MV-4-11 (cell line): ENCODE measurements around the gene FMNL3.
A peak's percentile ranks its signal among the peaks of the same experiment; 100 is the strongest.
"Not testable (repeated sequence)": the region's sequence is repeated elsewhere in the genome, so short reads cannot be mapped to it uniquely, and the experiment has no call there.

ENCODE experiments used
- DNase-seq: peaks from one replicate; lab custom pipeline; 2025; lab: John Stamatoyannopoulos, UW

The FMNL3 gene

DNA sequence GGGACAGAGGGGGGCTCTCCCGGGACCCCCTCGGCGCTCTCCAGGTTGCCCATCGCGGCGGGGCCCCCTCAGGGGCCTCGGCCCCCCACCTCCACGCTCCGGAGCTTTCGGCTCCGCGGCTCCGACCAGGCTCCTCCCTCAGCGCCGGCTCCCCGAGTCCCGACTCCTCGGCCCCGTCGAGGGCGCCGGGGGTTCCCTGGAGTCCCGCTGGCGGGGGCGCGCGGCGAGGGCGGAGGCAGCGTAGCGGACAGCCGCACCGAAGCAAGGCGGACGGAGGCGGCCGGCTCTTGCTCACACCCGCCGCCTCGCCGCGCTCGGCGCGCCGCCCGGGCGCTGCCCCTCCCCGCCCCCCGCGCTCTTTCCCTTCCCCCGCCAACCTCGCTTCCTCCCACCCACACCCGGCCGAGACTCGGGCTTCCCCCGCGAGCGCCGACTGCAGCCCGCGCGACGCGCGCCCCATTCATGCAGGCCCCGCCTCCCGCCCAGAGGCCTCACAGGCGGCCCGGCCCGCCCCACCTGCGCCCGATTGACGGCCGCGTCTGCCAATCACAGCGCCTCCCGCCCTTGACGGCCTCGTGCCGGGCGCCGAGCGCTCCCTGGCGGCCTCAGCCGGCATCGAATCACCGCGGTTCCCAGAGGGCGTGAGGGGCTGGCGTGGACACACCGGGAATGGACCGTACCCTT, at the start of gene FMNL3:
FMNL3 (minus strand) TSS at position 278 of the 684 bp plus-strand sequence; CDS start at position 53, 225 bp downstream.
- peak; percentile 88 for DNase-seq

- no peak for DNase-seq
Observed at GRCh38 chr12:49750996-49751393, 43.8 kb upstream of the FMNL3 start.

DNA sequence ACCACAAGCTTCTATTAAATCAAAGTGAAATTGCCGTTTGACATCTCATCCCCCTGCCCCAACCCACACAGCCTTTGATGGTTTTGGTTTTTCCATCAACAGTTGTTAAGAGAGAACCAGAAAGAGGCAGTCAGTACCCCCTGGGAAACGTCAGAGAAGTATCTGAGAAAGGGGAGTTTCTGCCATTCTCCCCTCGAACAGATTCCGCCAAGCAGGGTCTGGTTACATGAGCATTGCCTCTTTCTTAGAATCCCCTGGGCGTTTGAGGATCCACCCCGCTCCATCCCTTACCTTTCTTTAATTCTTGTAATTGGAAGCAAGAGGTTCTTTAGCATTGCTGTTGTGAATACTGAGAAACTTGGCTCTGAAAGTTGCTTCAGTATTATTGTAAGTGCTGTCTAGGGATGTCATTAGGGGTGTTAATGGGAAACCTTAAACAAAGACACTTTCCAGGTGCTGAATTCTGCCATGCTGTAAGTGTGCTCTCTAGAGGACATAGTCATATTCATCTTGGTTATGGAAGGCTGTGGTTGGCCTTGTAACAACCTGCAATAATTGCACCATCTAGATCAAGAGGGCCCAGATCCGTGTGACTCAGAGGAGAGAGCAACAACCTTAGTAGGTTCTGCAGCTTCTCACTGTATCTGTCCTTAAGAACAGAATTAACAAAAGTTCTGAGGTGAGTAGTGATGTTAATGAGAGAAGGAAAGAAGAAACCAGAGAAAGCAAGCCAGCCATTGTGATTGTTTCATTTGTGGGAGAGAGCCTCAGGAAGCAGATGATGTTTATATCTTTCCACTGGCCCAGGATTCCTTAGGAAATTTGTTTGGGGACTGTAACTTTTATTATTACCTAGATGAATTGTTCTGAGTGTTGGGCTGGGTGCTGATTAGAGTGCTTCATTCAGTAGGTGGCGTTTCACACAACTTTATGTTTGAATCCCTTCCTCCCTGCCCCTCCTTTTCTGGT, 43.1 kb upstream of the FMNL3 start:
- peak; percentile 77 for DNase-seq

GRCh38 chr12:49748800-49749199, 41.6 kb upstream of the FMNL3 start:
- no peak for DNase-seq

DNA sequence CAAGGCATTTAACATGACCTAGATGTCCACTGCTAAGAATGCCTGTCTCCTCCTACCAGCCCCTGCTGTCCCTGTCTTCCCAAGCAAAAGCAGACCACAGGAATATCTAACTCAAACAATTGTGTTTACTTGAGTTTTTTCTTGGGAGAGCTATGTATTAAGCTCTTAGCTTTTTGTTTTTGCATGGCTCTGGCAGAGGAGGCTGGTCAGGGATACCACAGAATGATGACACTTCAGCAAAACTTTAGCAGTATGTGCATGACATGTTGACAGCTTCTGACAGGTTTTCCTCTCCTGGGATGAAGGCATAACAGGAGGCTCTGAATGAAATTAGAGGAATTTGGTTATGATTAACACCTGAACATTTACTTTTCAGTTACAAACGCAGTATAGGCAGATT, 41.1 kb upstream of the FMNL3 start:
- no peak for DNase-seq

DNA sequence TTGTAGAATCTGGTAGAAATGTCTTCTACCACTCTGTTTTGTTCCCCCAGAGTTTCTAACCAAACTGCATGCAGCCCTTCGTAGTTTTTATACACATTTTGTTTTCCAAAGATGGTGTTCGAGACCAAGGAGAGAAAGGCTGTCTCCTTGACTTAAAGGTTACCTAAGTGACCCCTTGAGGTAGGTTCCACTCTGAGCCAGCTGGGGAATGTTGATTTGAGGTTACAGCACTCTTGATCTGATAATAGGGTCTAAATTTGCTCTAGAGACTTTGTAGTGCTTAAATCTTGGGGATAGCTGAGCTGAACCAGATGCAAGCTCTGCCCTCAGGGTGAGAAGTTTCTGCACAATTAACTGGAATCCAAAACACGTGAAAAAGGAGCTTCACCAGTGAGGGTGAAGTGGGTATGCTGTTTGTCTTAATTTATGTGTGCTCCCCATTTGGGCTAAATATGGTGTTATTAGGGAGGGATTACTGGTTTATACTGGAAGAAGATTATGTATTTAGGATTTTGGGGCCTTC, 37.2 kb upstream of the FMNL3 start:
- DNase-seq, result no peak

DNA sequence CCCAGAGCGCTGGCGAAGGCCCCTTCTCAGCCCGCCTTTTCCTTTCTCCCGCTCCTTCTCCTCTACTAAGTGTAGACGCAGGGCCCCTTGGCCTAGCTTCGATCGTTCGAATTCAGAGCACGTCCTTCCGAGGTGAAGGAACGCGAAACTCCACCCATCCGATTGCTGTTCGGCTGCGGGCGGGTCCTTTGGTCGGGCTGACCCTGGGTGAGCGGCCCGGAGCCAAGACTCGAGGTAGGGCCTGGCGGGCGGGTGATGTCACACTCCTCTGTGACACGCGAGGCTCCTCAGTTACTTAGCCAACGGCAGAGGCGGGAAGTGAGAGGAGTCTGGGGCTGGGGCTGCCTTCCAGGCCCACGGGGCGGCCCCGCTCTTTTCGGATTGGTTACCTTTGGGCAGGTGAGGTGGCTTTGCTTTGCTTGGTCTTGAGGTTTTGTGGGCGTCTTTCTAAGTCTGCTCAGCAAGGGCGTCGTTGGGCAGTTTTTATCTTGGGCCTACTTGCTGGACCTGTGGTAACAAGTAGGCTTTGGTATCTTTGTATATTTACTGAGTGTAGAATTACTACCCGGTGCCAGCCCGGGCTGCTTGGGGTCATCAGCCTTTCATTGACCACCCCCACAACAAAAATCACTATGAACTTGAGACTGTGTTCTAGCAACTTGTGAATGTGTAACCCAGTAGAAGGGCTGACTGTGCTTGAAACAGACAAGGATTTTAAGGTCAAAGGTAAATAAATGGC, 34.8 kb upstream of the FMNL3 start:
- peak; percentile 89 for DNase-seq

DNA sequence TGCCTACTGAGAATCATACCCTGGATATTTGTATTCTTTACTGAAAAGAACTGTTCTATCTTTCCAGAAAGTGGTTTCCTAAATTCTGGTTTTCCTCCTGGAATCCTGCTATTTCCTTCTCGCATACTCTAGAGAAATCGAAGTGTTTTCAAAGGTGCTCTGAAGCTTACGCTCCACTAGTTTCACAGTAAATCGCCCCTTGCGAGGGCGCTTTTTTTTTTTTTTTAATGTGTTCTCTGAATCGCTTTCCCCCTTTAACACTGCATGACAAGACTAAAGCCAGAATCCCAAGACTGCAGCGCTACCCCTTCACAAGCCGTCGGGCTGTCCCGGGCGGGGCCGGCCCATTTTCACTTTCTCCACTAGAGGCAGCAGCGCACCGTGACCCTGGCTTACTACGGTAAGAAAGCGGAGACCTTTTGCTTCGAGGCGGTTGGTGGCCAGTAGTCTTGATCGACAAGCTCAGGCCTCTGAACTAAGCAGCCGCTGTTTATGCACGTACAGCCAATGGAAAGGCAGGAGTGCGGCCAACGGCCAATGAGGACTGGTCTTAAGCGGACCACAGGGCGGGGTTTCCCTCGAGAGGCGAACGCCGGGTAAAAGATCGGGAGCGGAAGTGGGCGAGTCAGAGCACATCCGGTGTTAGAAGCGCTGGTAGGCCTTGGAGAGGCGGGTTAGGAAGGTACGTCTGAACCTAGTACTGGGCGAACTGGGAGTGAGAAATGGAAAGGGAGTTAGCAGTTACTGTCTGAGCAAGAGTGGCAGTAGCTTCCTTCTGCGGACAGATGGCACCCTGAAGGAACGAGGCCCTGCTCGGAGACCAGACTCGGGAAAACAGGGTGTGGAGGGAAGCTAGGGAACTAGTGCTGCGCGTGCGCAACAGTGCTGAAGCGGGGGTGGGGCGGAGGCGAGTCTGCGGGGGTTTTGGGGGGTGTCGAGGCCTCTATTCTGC, 34.0 kb upstream of the FMNL3 start, which contains the start of gene TMBIM6:
TMBIM6 (plus strand) TSS at position 628 of the 952 bp plus-strand sequence. CDS start 10,937 bp downstream, outside the sequence.
- DNase-seq, result peak; percentile 100

DNA sequence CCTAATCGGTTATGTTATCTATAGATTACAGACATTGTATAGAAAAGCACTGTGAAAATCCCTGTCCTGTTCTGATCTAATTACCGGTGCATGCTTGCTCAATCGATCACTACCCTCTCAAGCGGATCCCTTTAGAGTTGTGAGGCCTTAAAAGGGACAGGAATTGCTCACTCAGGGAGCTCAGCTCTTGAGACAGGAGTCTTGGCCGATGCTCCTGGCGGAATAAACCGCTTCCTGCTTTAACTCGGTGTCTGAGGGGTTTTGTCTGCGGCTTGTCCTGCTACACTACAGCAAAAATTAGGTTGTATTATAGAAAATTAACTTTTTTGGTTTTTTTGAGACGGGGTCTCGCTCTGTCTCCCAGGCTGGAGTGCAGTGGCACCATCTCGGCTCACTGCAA, 33.1 kb upstream of the FMNL3 start:
- not testable (repeated sequence) for DNase-seq

GRCh38 chr12:49738721-49739120, 31.5 kb upstream of the FMNL3 start:
- DNase-seq, result not testable (repeated sequence)

- DNase-seq, result not testable (repeated sequence)
Observed at GRCh38 chr12:49734900-49735299, 27.7 kb upstream of the FMNL3 start.

DNA sequence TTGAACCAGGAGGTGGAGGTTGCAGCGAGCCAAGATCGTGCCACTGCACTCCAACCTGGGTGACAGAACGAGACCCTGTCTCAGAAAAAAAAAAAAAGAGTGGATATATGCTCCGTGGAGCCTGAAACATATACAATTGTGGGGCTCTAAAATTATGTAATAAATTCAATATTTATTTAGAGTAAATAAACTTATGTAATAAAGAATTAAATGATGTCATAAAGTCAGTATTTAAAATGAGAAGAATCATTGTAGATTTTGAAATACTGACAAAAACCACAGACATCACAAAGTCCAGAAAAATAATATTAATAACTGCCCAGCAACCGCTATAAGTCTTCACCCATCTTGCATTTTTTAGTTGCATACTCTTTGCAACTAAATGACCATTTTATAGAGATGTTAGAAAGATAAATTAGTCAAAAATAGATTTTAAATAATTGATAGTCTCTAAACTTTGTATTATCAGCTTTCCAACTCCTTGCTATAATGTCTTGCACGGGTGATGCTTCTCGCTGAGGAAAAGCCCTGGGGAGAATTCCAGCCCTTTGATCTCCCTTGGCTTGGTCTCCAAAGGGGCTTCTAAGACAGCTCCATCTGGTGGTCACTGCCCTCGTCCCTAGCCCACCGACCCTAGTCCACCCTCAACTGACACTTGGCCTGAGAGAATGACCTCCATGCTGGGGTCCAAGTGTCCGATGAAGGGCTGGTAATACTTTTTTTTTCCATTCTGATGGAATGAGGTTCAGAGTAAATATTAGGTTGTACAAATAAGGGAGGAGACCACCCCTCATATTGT, 26.2 kb upstream of the FMNL3 start:
- no peak for DNase-seq

GRCh38 chr12:49730568-49731101, 23.4 kb upstream of the FMNL3 start:
- DNase-seq, result no peak

DNA sequence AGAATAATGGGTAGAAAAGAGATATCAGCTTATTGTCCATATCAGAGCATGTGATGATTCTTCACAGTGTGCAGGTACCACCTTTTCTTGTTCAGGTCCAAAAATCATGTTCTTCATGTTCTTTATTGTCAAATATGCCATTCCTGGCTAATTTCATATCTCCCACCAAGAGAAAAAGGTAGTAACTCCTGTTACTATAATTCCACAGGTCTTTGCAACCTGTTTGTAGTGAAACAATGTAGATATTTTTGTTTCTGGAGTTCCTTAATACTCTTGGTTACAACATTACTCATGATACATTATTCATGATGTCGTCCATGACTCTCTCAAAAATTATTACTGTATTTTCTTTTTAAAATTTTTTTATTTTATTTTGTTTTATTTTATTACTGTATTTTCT, 22.8 kb upstream of the FMNL3 start:
- DNase-seq, result no peak

- DNase-seq, result no peak
Observed at GRCh38 chr12:49728446-49728845, 21.2 kb upstream of the FMNL3 start.

GRCh38 chr12:49721355-49721754, 14.2 kb upstream of the FMNL3 start:
- DNase-seq, result not testable (repeated sequence)

- no peak for DNase-seq
Observed at GRCh38 chr12:49720214-49720613, 13.0 kb upstream of the FMNL3 start.

DNA sequence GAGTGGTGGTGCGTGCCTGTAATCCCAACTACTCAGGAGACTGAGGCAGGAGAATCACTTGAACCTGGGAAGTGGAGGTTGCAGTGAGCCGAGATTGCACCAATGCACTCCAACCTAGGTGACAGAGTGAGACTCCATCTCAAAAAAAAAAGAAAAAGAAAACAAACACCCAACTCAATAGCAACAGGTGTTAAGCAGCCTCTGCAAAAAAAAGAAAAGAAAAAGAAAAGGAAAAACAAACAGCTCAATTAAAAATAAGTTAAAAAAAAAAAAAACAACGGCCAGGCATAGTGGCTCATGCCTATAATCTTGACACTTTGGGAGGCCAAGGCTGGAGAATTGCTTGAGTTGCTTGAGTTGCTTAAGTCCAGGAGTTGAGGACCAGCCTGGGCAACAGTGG, 10.6 kb upstream of the FMNL3 start:
- not testable (repeated sequence) for DNase-seq

DNA sequence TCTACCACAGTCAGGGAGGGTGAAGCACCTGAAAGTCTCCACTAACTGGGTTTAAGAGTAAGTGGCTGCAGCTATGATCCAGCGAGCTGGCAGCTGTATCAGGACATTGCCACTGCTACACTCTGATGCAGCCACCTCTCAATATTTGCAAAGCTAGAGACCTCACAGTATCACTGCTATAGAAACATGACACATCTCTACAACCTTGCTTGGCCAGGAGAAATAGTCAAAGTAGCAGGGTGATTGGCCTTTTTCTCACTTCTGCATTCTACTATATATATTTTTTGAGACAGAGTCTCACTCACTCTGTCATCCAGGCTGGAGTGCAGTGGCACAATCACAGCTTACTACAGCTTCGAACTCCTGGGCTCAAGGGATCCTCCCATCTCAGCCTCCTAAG, 9.3 kb upstream of the FMNL3 start:
- peak; percentile 39 for DNase-seq

- not testable (repeated sequence) for DNase-seq
Observed at GRCh38 chr12:49713952-49714351, 6.7 kb upstream of the FMNL3 start.
